Gastrocnemius medialis (tissue), 4 donors: ENCODE data around the gene COL4A6. TPM values are rescaled to one million over a fixed set of nuclear protein-coding genes. Genes with fewer than 3 reads are reported as not detected.

Experiments used
- ATAC-seq, 2 donors: fragments of 150-250 bp; one replicate each; pipeline ENCODE4 v1.9.1; 2016
- DNase-seq, 2 donors: peaks; one replicate each; pipeline ENCODE4 v3.0.0-alpha.2; 2019
- H3K27ac ChIP-seq, 4 donors: fragments of 200-600 bp; sonication (generic); 1 replicate in 1 of 4; 2 replicates in 3 of 4; pipeline ENCODE4 v1.5.1; 2016 to 2018; ENCODE audit warnings: mild to moderate bottlenecking in 2 of 4, moderate library complexity in 1 of 4
- H3K27me3 ChIP-seq, 3 donors: fragments of 200-600 bp; sonication (generic) in 2 of 3; 1 replicate in 1 of 3; 2 replicates in 2 of 3; pipeline versions ENCODE4 v1.5.1 to v1.6.0; 2016 to 2019; ENCODE audit warnings: mild to moderate bottlenecking in 1 of 3, moderate library complexity in 1 of 3
- H3K36me3 ChIP-seq, 2 donors: fragments of 200-600 bp; sonication (generic) in 1 of 2; one replicate each; pipeline ENCODE4 v1.5.1; 2017 to 2018
- H3K4me1 ChIP-seq, 2 donors: fragments of 200-600 bp; sonication (generic) in 1 of 2; one replicate each; pipeline ENCODE4 v1.5.1; 2016 to 2017; ENCODE audit warnings: mild to moderate bottlenecking in 2 of 2
- H3K4me3 ChIP-seq, 4 donors: fragments of 200-600 bp; sonication (generic) in 3 of 4; 1 replicate in 1 of 4; 2 replicates in 3 of 4; pipeline ENCODE4 v1.5.1; 2016 to 2019; ENCODE audit warnings: mild to moderate bottlenecking in 2 of 4
- H3K9me3 ChIP-seq, 3 donors: fragments of 200-600 bp; sonication (generic) in 2 of 3; 1 replicate in 1 of 3; 2 replicates in 2 of 3; pipeline ENCODE4 v1.5.1; 2016 to 2019
- POLR2A ChIP-seq, 2 donors: fragments of 450-650 bp; IDR thresholded peaks; one replicate each; pipeline ENCODE4 v1.6.1; 2017; ENCODE audit warnings: antibody characterized with exemption in 2 of 2, mild to moderate bottlenecking in 2 of 2, moderate library complexity in 2 of 2
- in situ Hi-C, 4 donors: fragments of 200-750 bp; cut with MboI; loops; one replicate each; pipeline versions ENCODE4 v1.15.0 to v1.8.0; 2017; ENCODE audit warnings: low sequenced_read_pairs in 4 of 4
- intact Hi-C: fragments of 100-400 bp; cut with DNase I; formaldehyde crosslinking; loops from one replicate; pipeline ENCODE4 v1.15.1; 2023; ENCODE audit warnings: low total_unique reads
- total RNA-seq, 4 donors: library from RNA; depleted of rRNA; stranded (reverse); fragments of >200 nt; gene quantifications; one replicate each; pipeline versions ENCODE4 v1.1.0 to v1.2.3, GENCODE V29; 2016
- TF ChIP-seq, protein P1 (sequence below), 5 experiments: fragments of 450-650 bp in 3 of 5; fragments of 200-600 bp in 2 of 5; sonication (generic) in 2 of 5; IDR thresholded peaks in 4 of 5; conservative IDR thresholded peaks in 1 of 5; 1 replicate in 4 of 5; 2 replicates in 1 of 5; pipeline ENCODE4 v1.5.1; 2016 to 2019; ENCODE audit warnings: antibody characterized with exemption in 5 of 5, mild to moderate bottlenecking in 3 of 5, moderate library complexity in 3 of 5

COL4A6 gene
- total RNA-seq, 4 donors from 2014 or later = 0.42 to 1.4 (median 0.81) TPM

DNA sequence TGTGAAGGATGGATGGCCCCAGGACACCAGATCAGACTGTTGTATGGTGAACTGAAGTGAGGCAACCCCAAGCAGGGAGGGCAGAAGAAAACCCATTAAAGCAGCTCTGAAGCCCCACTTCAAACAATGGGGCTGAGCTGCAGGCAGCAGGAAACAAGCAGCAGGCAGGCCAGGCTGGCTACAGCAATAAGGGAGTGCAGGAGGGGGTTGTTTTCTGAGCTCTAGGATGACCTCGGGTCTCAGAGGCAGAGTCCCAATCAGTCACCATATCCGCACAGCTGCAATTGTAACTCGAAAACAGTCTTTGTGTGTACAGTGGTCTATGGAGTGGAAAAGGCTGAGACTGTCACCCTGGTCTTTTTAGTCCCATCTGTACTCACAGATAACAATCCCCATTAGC lies 90.4 kb downstream of the COL4A6 start:
- H3K27ac ChIP-seq = no peak overlapping the region

DNA sequence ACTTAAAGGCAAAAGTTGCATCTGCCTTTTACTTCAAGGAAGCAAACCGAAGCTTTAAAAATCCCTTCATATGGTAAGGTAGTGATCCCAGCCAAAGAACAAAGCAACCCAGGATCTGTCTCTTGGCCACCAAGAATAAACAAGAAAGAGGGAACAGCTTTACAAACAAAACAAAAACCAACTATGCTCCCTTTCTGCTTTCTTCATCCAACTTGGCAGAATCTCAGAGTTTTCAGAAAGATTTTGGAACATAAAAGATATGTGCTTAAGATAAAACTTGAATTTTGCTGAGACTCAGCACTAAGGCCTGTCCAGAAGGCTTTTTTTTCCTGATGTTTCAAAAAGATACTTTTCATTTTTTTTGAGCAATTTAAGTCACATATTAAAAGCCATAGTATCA lies 94.0 kb downstream of the COL4A6 start:
- DNase-seq = no peak
- Histone ChIP-seq H3K36me3 (no peaks in the 10 kb centered on the region), H3K27ac (no peak overlapping the region), H3K4me3 (no peak overlapping the region), H3K27me3 (peaks cover 0 to 3% (median 0%) of the 10 kb centered on the region in 3 donors), H3K9me3 (no peaks in the 10 kb centered on the region), H3K4me1 (peaks cover 0 to 5% of the 10 kb centered on the region in 2 donors)
- intact Hi-C loops (no loop called here), in situ Hi-C loops (no loop called here)
- TF ChIP-seq POLR2A (IDR thresholded peaks at IDR 0.05) = no peak
- TF ChIP-seq, protein P1, sequence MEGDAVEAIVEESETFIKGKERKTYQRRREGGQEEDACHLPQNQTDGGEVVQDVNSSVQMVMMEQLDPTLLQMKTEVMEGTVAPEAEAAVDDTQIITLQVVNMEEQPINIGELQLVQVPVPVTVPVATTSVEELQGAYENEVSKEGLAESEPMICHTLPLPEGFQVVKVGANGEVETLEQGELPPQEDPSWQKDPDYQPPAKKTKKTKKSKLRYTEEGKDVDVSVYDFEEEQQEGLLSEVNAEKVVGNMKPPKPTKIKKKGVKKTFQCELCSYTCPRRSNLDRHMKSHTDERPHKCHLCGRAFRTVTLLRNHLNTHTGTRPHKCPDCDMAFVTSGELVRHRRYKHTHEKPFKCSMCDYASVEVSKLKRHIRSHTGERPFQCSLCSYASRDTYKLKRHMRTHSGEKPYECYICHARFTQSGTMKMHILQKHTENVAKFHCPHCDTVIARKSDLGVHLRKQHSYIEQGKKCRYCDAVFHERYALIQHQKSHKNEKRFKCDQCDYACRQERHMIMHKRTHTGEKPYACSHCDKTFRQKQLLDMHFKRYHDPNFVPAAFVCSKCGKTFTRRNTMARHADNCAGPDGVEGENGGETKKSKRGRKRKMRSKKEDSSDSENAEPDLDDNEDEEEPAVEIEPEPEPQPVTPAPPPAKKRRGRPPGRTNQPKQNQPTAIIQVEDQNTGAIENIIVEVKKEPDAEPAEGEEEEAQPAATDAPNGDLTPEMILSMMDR (IDR thresholded peaks at IDR 0.05 in 4 of 5, conservative IDR thresholded peaks at IDR 0.05 in 1 of 5) = no peak
- no peak for ATAC-seq

More for the DNA sequence above, 90.4 kb downstream of the COL4A6 start:
- DNase-seq = no peak
- no peak for TF ChIP-seq POLR2A (IDR thresholded peaks at IDR 0.05)
- TF ChIP-seq, protein P1 (IDR thresholded peaks at IDR 0.05 in 4 of 5, conservative IDR thresholded peaks at IDR 0.05 in 1 of 5) = no peak
- no peaks in the 10 kb centered on the region for H3K36me3 ChIP-seq
- H3K4me3 ChIP-seq = no peak overlapping the region
- intact Hi-C loops = no loop called here
- H3K27me3 ChIP-seq = no peaks in the 10 kb centered on the region
- in situ Hi-C loops = no loop called here
- H3K4me1 ChIP-seq = peaks cover 0 to 5% of the 10 kb centered on the region in 2 donors
- H3K9me3 ChIP-seq = no peaks in the 10 kb centered on the region
- ATAC-seq = no peak

DNA sequence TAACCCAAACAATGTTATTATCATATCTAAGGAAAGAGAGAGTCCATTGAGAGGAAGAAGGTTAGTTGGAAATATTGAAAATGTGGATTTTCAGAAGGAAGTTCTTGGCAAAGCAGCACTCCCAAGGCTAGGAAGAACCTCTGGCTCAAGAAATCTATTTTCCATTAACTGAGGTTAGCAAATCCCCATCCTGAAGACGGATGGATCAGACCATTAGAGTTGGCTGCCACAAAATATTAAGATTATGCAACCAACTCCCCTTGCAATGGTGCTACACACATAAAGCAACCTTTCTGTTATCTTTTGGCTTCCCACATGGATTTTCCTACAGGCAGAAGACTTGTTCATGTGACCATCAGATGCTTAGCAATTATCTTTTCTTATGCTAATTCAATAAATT lies 96.3 kb downstream of the COL4A6 start:
- in situ Hi-C loops (no loop called here), intact Hi-C loops (no loop called here)
- Histone ChIP-seq H3K4me1 (no peaks in the 10 kb centered on the region), H3K4me3 (no peak overlapping the region), H3K9me3 (no peaks in the 10 kb centered on the region), H3K36me3 (no peaks in the 10 kb centered on the region), H3K27me3 (peaks cover 0 to 3% (median 0%) of the 10 kb centered on the region in 3 donors), H3K27ac (no peak overlapping the region)
- DNase-seq (no peak), ATAC-seq (no peak)
- no peak for TF ChIP-seq POLR2A (IDR thresholded peaks at IDR 0.05)
- TF ChIP-seq, protein P1 (IDR thresholded peaks at IDR 0.05 in 4 of 5, conservative IDR thresholded peaks at IDR 0.05 in 1 of 5) = no peak

DNA sequence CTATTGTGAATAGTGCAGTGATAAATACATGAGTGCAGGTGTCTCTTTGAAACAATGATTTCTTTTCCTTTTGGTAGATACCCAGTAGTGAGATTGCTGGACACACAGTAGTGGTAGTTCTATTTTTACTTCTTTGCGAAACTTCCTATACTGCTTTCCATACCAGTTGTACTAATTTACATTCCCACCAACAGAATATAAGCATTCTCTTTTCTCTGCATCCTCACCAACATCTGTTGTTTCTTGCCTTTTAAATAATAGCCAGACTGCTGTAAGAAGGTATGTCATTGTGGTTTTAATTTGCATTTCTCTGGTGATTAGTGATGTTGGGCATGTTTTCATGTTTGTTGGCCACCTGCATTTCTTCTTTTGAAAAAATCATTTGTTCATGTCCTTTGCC lies 105.9 kb downstream of the COL4A6 start:
- TF ChIP-seq POLR2A (IDR thresholded peaks at IDR 0.05) = no peak
- TF ChIP-seq, protein P1 (IDR thresholded peaks at IDR 0.05 in 4 of 5, conservative IDR thresholded peaks at IDR 0.05 in 1 of 5) = no peak
- ATAC-seq (no peak), DNase-seq (no peak)
- in situ Hi-C loops (no loop called here), intact Hi-C loops (no loop called here)
- H3K4me1 ChIP-seq = no peaks in the 10 kb centered on the region
- H3K27me3 ChIP-seq = no peaks in the 10 kb centered on the region
- H3K27ac ChIP-seq = no peak overlapping the region
- H3K4me3 ChIP-seq = no peak overlapping the region
- no peaks in the 10 kb centered on the region for H3K9me3 ChIP-seq
- H3K36me3 ChIP-seq = no peaks in the 10 kb centered on the region
